GM19372 (cell line): ENCODE measurements around the gene TRIP13.
"Not testable (repeated sequence)": the region's sequence is repeated elsewhere in the genome, so short reads cannot be mapped to it uniquely, and the experiment has no call there.

ENCODE experiments used
- ATAC-seq: cut with Tn5 transposase; IDR thresholded peaks from one replicate; pipeline ENCODE4 v1.9.1; 2021; ENCODE audit warnings: mild to moderate bottlenecking, low read depth, moderate library complexity; ENCODE audit not compliant: unreplicated experiment

Gene TRIP13

GRCh38 chr5:871596-872298, 20.9 kb upstream of the TRIP13 start:
- ATAC-seq: no peak

GRCh38 chr5:872301-872700, 20.4 kb upstream of the TRIP13 start:
- ATAC-seq: no peak

- ATAC-seq: no peak
These were observed 19.4 kb upstream of the TRIP13 start for GRCh38 chr5:873328-873727.

- no peak for ATAC-seq
These were observed 16.8 kb upstream of the TRIP13 start for GRCh38 chr5:875931-876330.

- no peak for ATAC-seq
These were observed 16.0 kb upstream of the TRIP13 start for GRCh38 chr5:876398-877365.

- no peak for ATAC-seq
These were observed 14.6 kb upstream of the TRIP13 start for GRCh38 chr5:878125-878524.

GRCh38 chr5:878677-879076, 14.0 kb upstream of the TRIP13 start:
- not testable (repeated sequence) for ATAC-seq

GRCh38 chr5:880816-881550, 11.7 kb upstream of the TRIP13 start:
- no peak for ATAC-seq

- ATAC-seq: no peak
These were observed 11.1 kb upstream of the TRIP13 start for GRCh38 chr5:881551-881935.

- ATAC-seq: no peak
These were observed 10.2 kb upstream of the TRIP13 start for GRCh38 chr5:882253-883183.

GRCh38 chr5:883475-884181, 9.1 kb upstream of the TRIP13 start:
- no peak for ATAC-seq

GRCh38 chr5:884345-885126, 8.1 kb upstream of the TRIP13 start:
- no peak for ATAC-seq

GRCh38 chr5:885127-885442, 7.6 kb upstream of the TRIP13 start:
- ATAC-seq: no peak

- ATAC-seq: no peak
These were observed 7.2 kb upstream of the TRIP13 start for GRCh38 chr5:885529-885928.

- no peak for ATAC-seq
These were observed 6.6 kb upstream of the TRIP13 start for GRCh38 chr5:886036-886435.

- ATAC-seq: no peak
These were observed 5.9 kb upstream of the TRIP13 start for GRCh38 chr5:886716-887325.

GRCh38 chr5:887947-888637, 4.6 kb upstream of the TRIP13 start:
- no peak for ATAC-seq

GRCh38 chr5:888638-889035, 4.0 kb upstream of the TRIP13 start:
- ATAC-seq: no peak
